Prostate gland (tissue), 2 donors: ENCODE data around the gene OSBP2. TPM values are rescaled to one million over a fixed set of nuclear protein-coding genes. Genes with fewer than 3 reads are reported as not detected.
A peak's percentile ranks its signal among the peaks of the same experiment; 100 is the strongest.

ENCODE experiments used
- DNase-seq: peaks from one replicate; pipeline ENCODE4 v3.0.0-alpha.2; 2019; ENCODE audit warnings: low spot score
- H3K27ac ChIP-seq, 2 donors: fragments of 200-600 bp; sonication (generic); 2 replicates each; pipeline ENCODE4 v1.5.1; 2017 to 2019
- H3K27me3 ChIP-seq: fragments of 200-600 bp; sonication (generic); replicated peaks from 2 replicates; pipeline ENCODE4 v1.5.1; 2019; ENCODE audit not compliant: insufficient read depth
- H3K36me3 ChIP-seq, 2 donors: fragments of 200-600 bp; sonication (generic); 1 replicate in 1 of 2; 2 replicates in 1 of 2; pipeline versions ENCODE4 v1.5.1 to v1.8.1; 2017 to 2019
- H3K4me1 ChIP-seq: fragments of 200-600 bp; sonication (generic); replicated peaks from 2 replicates; pipeline ENCODE4 v1.5.1; 2019
- H3K4me3 ChIP-seq, 2 donors: fragments of 200-600 bp; sonication (generic); 2 replicates each; pipeline ENCODE4 v1.5.1; 2017 to 2019
- H3K9me3 ChIP-seq: fragments of 200-600 bp; sonication (generic); 2 replicates; pipeline ENCODE4 v1.5.1; 2017
- CTCF ChIP-seq, 4 experiments: fragments of 200-600 bp in 2 of 4; fragments of 450-650 bp in 2 of 4; sonication (generic) in 2 of 4; IDR thresholded peaks; 1 replicate in 3 of 4; 2 replicates in 1 of 4; pipeline ENCODE4 v1.5.1; 2016 to 2019; ENCODE audit warnings: antibody characterized with exemption in 4 of 4, mild to moderate bottlenecking in 2 of 4, moderate library complexity in 2 of 4
- POLR2A ChIP-seq: fragments of 450-650 bp; IDR thresholded peaks from one replicate; pipeline ENCODE4 v1.6.1; 2016; ENCODE audit warnings: antibody characterized with exemption, mild to moderate bottlenecking
- POLR2AphosphoS5 ChIP-seq: sonication (generic); formaldehyde crosslinking; IDR thresholded peaks from one replicate; pipeline ENCODE4 v1.6.1; 2017; ENCODE audit warnings: antibody characterized with exemption
- WGBS: methylation state at CpG from one replicate; pipeline ENCODE4 v1.1.5; 2018; 5-methylcytosine and 5-hydroxymethylcytosine counted together
- intact Hi-C: fragments of 100-400 bp; cut with DNase I; formaldehyde crosslinking; loops from one replicate; pipeline ENCODE4 v1.14.2; 2022
- total RNA-seq, 2 donors: library from RNA; depleted of rRNA; stranded (reverse); fragments of >200 nt; gene quantifications; one replicate each; pipeline ENCODE4 v1.1.0, GENCODE V29; 2016

The OSBP2 gene
- total RNA-seq, result 10 to 100 TPM in 1 of 2 donors, 1 to 10 TPM in 1; 4.5 to 16.2 TPM

GRCh38 chr22:30694640-30695350, at the start of gene OSBP2:
Gene OSBP2, plus strand, starts transcription at chr22:30694874. Its CDS starts 36 bp downstream, at chr22:30694910.
- Histone ChIP-seq H3K9me3 (no peaks in the 10 kb centered on the region), H3K4me1 (no peaks in the 10 kb centered on the region), H3K4me3 (peak within 1 kb of the TSS; percentile 49 to 54), H3K27me3 (no peaks in the 10 kb centered on the region), H3K36me3 (no peaks in the 10 kb centered on the region), H3K27ac (peak within 1 kb of the TSS; percentile 86 to 91)
- WGBS, result 7% methylated on average over 27 of the region's 88 CpGs
- DNase-seq, result peak; percentile 24
- intact Hi-C loops, result no loop called here
- TF ChIP-seq POLR2AphosphoS5 (no peak), POLR2A (peak; percentile 37), CTCF (IDR thresholded peaks at IDR 0.05) (no peak)

GRCh38 chr22:30646518-30647160, 48.0 kb upstream of the OSBP2 start:
- Histone ChIP-seq H3K4me1 (no peaks in the 10 kb centered on the region), H3K4me3 (no peak overlapping the region), H3K9me3 (no peaks in the 10 kb centered on the region), H3K27ac (no peak overlapping the region), H3K36me3 (no peaks in the 10 kb centered on the region), H3K27me3 (no peaks in the 10 kb centered on the region)
- WGBS, result 95% methylated on average over 25 of the region's 25 CpGs
- DNase-seq, result no peak
- intact Hi-C loops, result no loop called here
- TF ChIP-seq POLR2A, result no peak
- TF ChIP-seq CTCF (IDR thresholded peaks at IDR 0.05), result no peak
- TF ChIP-seq POLR2AphosphoS5, result no peak

GRCh38 chr22:30647536-30647935, 47.1 kb upstream of the OSBP2 start:
- TF ChIP-seq POLR2AphosphoS5 (no peak), POLR2A (no peak), CTCF (IDR thresholded peaks at IDR 0.05) (no peak)
- DNase-seq, result no peak
- no peak overlapping the region for H3K4me3 ChIP-seq

GRCh38 chr22:30648825-30649224, 45.8 kb upstream of the OSBP2 start:
- no peak for DNase-seq
- H3K9me3 ChIP-seq, result no peaks in the 10 kb centered on the region
- H3K27ac ChIP-seq, result no peak overlapping the region

More at GRCh38 chr22:30647536-30647935, 47.1 kb upstream of the OSBP2 start:
- Histone ChIP-seq H3K36me3 (no peaks in the 10 kb centered on the region), H3K27me3 (no peaks in the 10 kb centered on the region), H3K4me1 (no peaks in the 10 kb centered on the region), H3K27ac (no peak overlapping the region), H3K9me3 (no peaks in the 10 kb centered on the region)
- intact Hi-C loops, result no loop called here
- 78% methylated on average over 3 of the region's 3 CpGs for WGBS

More at GRCh38 chr22:30648825-30649224, 45.8 kb upstream of the OSBP2 start:
- WGBS, result 92% methylated on average over 3 of the region's 3 CpGs
- intact Hi-C loops, result no loop called here
- Histone ChIP-seq H3K27me3 (no peaks in the 10 kb centered on the region), H3K4me1 (no peaks in the 10 kb centered on the region), H3K4me3 (no peak overlapping the region), H3K36me3 (no peaks in the 10 kb centered on the region)
- TF ChIP-seq CTCF (IDR thresholded peaks at IDR 0.05) (no peak), POLR2AphosphoS5 (no peak), POLR2A (no peak)
